GM12878 (cell line): Measurements from ENCODE around the gene CACNA2D1. TPM values are rescaled to one million over a fixed set of nuclear protein-coding genes. Genes with fewer than 3 reads are reported as not detected.
A peak's percentile ranks its signal among the peaks of the same experiment; 100 is the strongest.

ENCODE experiments used
- ATAC-seq: fragments of 200-7000 bp; cut with Tn5 transposase; 3 replicates; pipeline ENCODE4 v1.9.1; 2020; ENCODE audit warnings: mild to moderate bottlenecking, moderate library complexity
- BruUV-seq: library from RNA; stranded (reverse); fragments of 400-500 nt; replicated peaks from 2 replicates; lab custom pipeline; 2021; lab: Mats Ljungman, UMichigan
- CTCF ChIA-PET: fragments of 300-600 bp; sonication (Branson Sonifier 250); formaldehyde crosslinking; extraction: SDS; loops from one replicate; lab custom pipeline; 2021; ENCODE audit warnings: inconsistent platforms; lab: Yijun Ruan, JAX
- POLR2A ChIA-PET: fragments of 350-600 bp; formaldehyde crosslinking; extraction: SDS; loops from one replicate; lab custom pipeline; 2021; ENCODE audit warnings: inconsistent platforms; lab: Charles Lee
- RAD21 ChIA-PET: fragments of 300-600 bp; sonication (Branson Sonifier 250); formaldehyde crosslinking; loops from one replicate; lab custom pipeline; 2023; ENCODE audit warnings: antibody characterized with exemption; ENCODE audit not compliant: unreplicated experiment; lab: Charles Lee
- SMC1A ChIA-PET: fragments of 300-600 bp; sonication (Branson Sonifier 250); formaldehyde crosslinking; loops from one replicate; lab custom pipeline; 2023; ENCODE audit not compliant: unreplicated experiment, uncharacterized antibody; lab: Charles Lee
- DNase-seq: peaks from one replicate; pipeline ENCODE4 v3.0.0-alpha.2; 2011; ENCODE audit warnings: low read depth, low spot score
- FAIRE-seq: peaks from 3 replicates; lab custom pipeline; 2011; peaks lifted over from hg19 to GRCh38; lab: Jason Lieb, UNC
- H2AFZ ChIP-seq: 2 replicates; pipeline ENCODE4 v1.6.0; 2011; ENCODE audit warnings: low read depth, low read length, control low read depth; ENCODE audit not compliant: control insufficient read depth
- H3K27ac ChIP-seq: 2 replicates; pipeline ENCODE4 v1.5.1; 2011; ENCODE audit warnings: control low read depth; ENCODE audit not compliant: control insufficient read depth, insufficient read depth
- H3K27me3 ChIP-seq, 2 experiments: replicated peaks in 1 of 2; 2 replicates each; pipeline versions ENCODE4 v1.6.0 to v1.6.1; 2011; ENCODE audit warnings: low read length in 1 of 2; ENCODE audit not compliant: control insufficient read depth in 2 of 2, insufficient read depth in 2 of 2
- H3K36me3 ChIP-seq, 2 experiments: 2 replicates each; pipeline ENCODE4 v1.5.1; 2011; ENCODE audit warnings: low read length in 1 of 2; ENCODE audit not compliant: control insufficient read depth in 2 of 2, insufficient read depth in 2 of 2
- H3K4me1 ChIP-seq: 2 replicates; pipeline ENCODE4 v1.6.1; 2011; ENCODE audit warnings: mild to moderate bottlenecking, low read length, moderate library complexity, mixed read lengths; ENCODE audit not compliant: control insufficient read depth, insufficient read depth
- H3K4me2 ChIP-seq: 2 replicates; pipeline ENCODE4 v1.6.0; 2011; ENCODE audit warnings: control low read depth; ENCODE audit not compliant: control insufficient read depth, insufficient read depth
- H3K4me3 ChIP-seq: fragments of 200-600 bp; sonication (generic); 2 replicates; pipeline ENCODE4 v1.5.1; 2016
- H3K79me2 ChIP-seq: 2 replicates; pipeline ENCODE4 v1.6.0; 2011; ENCODE audit warnings: low read length; ENCODE audit not compliant: control insufficient read depth, insufficient read depth
- H3K9ac ChIP-seq: 2 replicates; pipeline ENCODE4 v1.8.0; 2011; ENCODE audit warnings: low read length, control low read depth, mixed read lengths; ENCODE audit not compliant: control insufficient read depth, insufficient read depth
- H3K9me3 ChIP-seq: replicated peaks from 3 replicates; pipeline ENCODE4 v1.5.1; 2011; ENCODE audit warnings: mild to moderate bottlenecking, low read length; ENCODE audit not compliant: control insufficient read depth, insufficient read depth
- H4K20me1 ChIP-seq: 2 replicates; pipeline ENCODE4 v1.6.0; 2011; ENCODE audit not compliant: control insufficient read depth, insufficient read depth
- CBX5 ChIP-seq: sonication (generic); IDR thresholded peaks from 2 replicates; pipeline ENCODE4 v1.6.1; 2016; ENCODE audit warnings: low read depth, moderate library complexity, mild to moderate bottlenecking, inconsistent platforms
- DPF2 ChIP-seq: fragments of 450-650 bp; IDR thresholded peaks from 2 replicates; pipeline ENCODE4 v1.6.1; 2017; ENCODE audit warnings: mild to moderate bottlenecking
- ESRRA ChIP-seq: IDR thresholded peaks from 2 replicates; pipeline ENCODE4 v1.6.1; 2012; ENCODE audit warnings: mild to moderate bottlenecking, low read length, improper control_type of control experiment
- GABPA ChIP-seq: IDR thresholded peaks from 2 replicates; pipeline ENCODE4 v1.6.1; 2014; ENCODE audit warnings: antibody characterized with exemption, low read depth, mild to moderate bottlenecking, inconsistent platforms
- KDM1A ChIP-seq: fragments of 200-600 bp; sonication (generic); IDR thresholded peaks from 2 replicates; pipeline ENCODE4 v1.6.1; 2016; ENCODE audit warnings: borderline replicate concordance
- MTA2 ChIP-seq: fragments of 450-650 bp; IDR thresholded peaks from 2 replicates; pipeline ENCODE4 v1.6.1; 2016; ENCODE audit warnings: low read depth, mild to moderate bottlenecking, moderate library complexity
- PAX5 ChIP-seq: IDR thresholded peaks from 2 replicates; pipeline ENCODE4 v1.6.1; 2011; ENCODE audit warnings: low read depth, low read length, borderline replicate concordance
- SPI1 ChIP-seq: IDR thresholded peaks from 2 replicates; pipeline ENCODE4 v1.6.1; 2011; ENCODE audit warnings: low read depth, mild to moderate bottlenecking, low read length, moderate library complexity, borderline replicate concordance; ENCODE audit not compliant: insufficient read depth
- WGBS: methylation state at CpG from one replicate; pipeline ENCODE4 v1.1.6; 2016; ENCODE audit warnings: low lambda C conversion rate; ENCODE audit not compliant: insufficient replicate concordance, insufficient coverage; ENCODE audit errors: missing lambda C conversion rate; 5-methylcytosine and 5-hydroxymethylcytosine counted together
- in situ Hi-C: fragments of 300-500 bp; cut with MboI; formaldehyde crosslinking; loops from 9 replicates; pipeline ENCODE4 v1.14.3; 2018; ENCODE audit warnings: mixed read lengths
- intact Hi-C: fragments of 100-400 bp; cut with micrococcal nuclease; formaldehyde crosslinking; loops from one replicate; pipeline ENCODE4 v1.14.2; 2022; ENCODE audit not compliant: unreplicated experiment
- polyA plus RNA-seq, 11 experiments: library from polyadenylated mRNA; depleted of rRNA in 4 of 11; unstranded in 6 of 11; stranded (reverse) in 5 of 11; fragments of >200 nt; fragmentation: Nextera tagmentation in 4 of 11; fragmentation: Illumina TruSeq in 1 of 11; extraction: Ambion mirVana in 4 of 11; extraction: Trizol in 1 of 11; gene quantifications; 1 replicate in 1 of 11; 2 replicates in 10 of 11; pipeline versions ENCODE4 v1.2.1 to v1.2.3, GENCODE V29; 2011 to 2016; ENCODE audit warnings: inconsistent platforms in 2 of 11, missing spikeins in 2 of 11, low read depth in 1 of 11
- total RNA-seq, 4 experiments: library from RNA; depleted of rRNA in 3 of 4; stranded (reverse); fragments of >200 nt in 3 of 4; fragmentation: Illumina TruSeq in 1 of 4; extraction: Trizol in 1 of 4; gene quantifications; 2 replicates each; pipeline versions ENCODE4 v1.2.1 to v1.2.3, GENCODE V29; 2013 to 2021
- TF ChIP-seq, protein P1 (sequence below): IDR thresholded peaks from 2 replicates; pipeline ENCODE4 v1.6.1; 2012; ENCODE audit warnings: improper control_type of control experiment, low read depth, low read length; ENCODE audit not compliant: insufficient replicate concordance
- TF ChIP-seq, protein P2 (sequence below): fragments of 450-650 bp; IDR thresholded peaks from 2 replicates; pipeline ENCODE4 v1.6.1; 2017; ENCODE audit warnings: mild to moderate bottlenecking
- TF ChIP-seq, protein P3 (sequence below): fragments of 450-650 bp; IDR thresholded peaks from 2 replicates; pipeline ENCODE4 v1.6.1; 2017; ENCODE audit warnings: low read depth, mild to moderate bottlenecking, moderate library complexity

CACNA2D1 gene
- total and polyA plus RNA-seq, 10 of the 15 experiments (the other 5 are each of a cell fraction or from before 2014, with no cell fraction given): 0.14 to 14.8 (median 0.97) TPM

DNA sequence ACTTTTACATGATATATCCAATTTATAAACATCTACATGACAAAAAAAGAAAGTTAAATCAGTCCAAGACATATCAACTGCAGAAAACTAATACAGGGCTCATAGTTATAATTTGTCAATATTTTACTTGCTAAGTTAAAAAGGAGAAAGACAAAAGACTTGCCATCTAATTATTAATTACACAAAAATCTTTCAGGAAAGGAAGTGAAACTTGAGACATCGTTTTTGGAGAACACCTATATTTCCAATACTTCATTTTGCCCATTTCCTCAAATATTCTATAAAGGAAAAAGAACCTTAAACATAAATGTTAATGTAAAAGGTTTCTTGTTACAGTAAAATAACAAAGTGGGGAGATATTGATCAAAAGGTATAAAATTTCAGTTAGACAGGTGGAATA is 148.7 kb downstream of the CACNA2D1 start:
- SMC1A ChIA-PET: interaction anchor here (0.7 to 2.1 kb wide), 10 partner anchors 13 to 66 kb away, joined by 3 to 11 read pairs (median 3); no protein-coding TSS in a partner anchor
- TF ChIP-seq, protein P1, sequence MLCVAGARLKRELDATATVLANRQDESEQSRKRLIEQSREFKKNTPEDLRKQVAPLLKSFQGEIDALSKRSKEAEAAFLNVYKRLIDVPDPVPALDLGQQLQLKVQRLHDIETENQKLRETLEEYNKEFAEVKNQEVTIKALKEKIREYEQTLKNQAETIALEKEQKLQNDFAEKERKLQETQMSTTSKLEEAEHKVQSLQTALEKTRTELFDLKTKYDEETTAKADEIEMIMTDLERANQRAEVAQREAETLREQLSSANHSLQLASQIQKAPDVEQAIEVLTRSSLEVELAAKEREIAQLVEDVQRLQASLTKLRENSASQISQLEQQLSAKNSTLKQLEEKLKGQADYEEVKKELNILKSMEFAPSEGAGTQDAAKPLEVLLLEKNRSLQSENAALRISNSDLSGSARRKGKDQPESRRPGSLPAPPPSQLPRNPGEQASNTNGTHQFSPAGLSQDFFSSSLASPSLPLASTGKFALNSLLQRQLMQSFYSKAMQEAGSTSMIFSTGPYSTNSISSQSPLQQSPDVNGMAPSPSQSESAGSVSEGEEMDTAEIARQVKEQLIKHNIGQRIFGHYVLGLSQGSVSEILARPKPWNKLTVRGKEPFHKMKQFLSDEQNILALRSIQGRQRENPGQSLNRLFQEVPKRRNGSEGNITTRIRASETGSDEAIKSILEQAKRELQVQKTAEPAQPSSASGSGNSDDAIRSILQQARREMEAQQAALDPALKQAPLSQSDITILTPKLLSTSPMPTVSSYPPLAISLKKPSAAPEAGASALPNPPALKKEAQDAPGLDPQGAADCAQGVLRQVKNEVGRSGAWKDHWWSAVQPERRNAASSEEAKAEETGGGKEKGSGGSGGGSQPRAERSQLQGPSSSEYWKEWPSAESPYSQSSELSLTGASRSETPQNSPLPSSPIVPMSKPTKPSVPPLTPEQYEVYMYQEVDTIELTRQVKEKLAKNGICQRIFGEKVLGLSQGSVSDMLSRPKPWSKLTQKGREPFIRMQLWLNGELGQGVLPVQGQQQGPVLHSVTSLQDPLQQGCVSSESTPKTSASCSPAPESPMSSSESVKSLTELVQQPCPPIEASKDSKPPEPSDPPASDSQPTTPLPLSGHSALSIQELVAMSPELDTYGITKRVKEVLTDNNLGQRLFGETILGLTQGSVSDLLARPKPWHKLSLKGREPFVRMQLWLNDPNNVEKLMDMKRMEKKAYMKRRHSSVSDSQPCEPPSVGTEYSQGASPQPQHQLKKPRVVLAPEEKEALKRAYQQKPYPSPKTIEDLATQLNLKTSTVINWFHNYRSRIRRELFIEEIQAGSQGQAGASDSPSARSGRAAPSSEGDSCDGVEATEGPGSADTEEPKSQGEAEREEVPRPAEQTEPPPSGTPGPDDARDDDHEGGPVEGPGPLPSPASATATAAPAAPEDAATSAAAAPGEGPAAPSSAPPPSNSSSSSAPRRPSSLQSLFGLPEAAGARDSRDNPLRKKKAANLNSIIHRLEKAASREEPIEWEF: peak; percentile 73
- peak; percentile 56; the same call in 1 of the 2 replicates for TF ChIP-seq DPF2
- no peak for TF ChIP-seq KDM1A
- TF ChIP-seq CBX5: no peak
- TF ChIP-seq, protein P2, sequence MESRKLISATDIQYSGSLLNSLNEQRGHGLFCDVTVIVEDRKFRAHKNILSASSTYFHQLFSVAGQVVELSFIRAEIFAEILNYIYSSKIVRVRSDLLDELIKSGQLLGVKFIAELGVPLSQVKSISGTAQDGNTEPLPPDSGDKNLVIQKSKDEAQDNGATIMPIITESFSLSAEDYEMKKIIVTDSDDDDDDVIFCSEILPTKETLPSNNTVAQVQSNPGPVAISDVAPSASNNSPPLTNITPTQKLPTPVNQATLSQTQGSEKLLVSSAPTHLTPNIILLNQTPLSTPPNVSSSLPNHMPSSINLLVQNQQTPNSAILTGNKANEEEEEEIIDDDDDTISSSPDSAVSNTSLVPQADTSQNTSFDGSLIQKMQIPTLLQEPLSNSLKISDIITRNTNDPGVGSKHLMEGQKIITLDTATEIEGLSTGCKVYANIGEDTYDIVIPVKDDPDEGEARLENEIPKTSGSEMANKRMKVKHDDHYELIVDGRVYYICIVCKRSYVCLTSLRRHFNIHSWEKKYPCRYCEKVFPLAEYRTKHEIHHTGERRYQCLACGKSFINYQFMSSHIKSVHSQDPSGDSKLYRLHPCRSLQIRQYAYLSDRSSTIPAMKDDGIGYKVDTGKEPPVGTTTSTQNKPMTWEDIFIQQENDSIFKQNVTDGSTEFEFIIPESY: no peak
- TF ChIP-seq, protein P3, sequence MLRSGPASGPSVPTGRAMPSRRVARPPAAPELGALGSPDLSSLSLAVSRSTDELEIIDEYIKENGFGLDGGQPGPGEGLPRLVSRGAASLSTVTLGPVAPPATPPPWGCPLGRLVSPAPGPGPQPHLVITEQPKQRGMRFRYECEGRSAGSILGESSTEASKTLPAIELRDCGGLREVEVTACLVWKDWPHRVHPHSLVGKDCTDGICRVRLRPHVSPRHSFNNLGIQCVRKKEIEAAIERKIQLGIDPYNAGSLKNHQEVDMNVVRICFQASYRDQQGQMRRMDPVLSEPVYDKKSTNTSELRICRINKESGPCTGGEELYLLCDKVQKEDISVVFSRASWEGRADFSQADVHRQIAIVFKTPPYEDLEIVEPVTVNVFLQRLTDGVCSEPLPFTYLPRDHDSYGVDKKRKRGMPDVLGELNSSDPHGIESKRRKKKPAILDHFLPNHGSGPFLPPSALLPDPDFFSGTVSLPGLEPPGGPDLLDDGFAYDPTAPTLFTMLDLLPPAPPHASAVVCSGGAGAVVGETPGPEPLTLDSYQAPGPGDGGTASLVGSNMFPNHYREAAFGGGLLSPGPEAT: peak; percentile 82; the same call in 1 of the 2 replicates
- peak; percentile 76; the same call in 1 of the 2 replicates for TF ChIP-seq SPI1
- no peak for TF ChIP-seq PAX5
- TF ChIP-seq MTA2: peak; percentile 59; the same call in 1 of the 2 replicates
- TF ChIP-seq GABPA: no peak
- TF ChIP-seq ESRRA: no peak
- TF ChIP-seq, all 136 proteins: peak for 5
- Histone ChIP-seq H3K36me3 (no peaks in the 10 kb centered on the region), H3K27ac (no peak overlapping the region), H3K79me2 (no peaks in the 10 kb centered on the region), H3K4me2 (no peak overlapping the region), H4K20me1 (no peaks in the 10 kb centered on the region), H2AFZ (no peak overlapping the region), H3K27me3 (no peaks in the 10 kb centered on the region), H3K4me3 (no peak overlapping the region), H3K4me1 (no peaks in the 10 kb centered on the region), H3K9me3 (no peaks in the 10 kb centered on the region), H3K9ac (no peak overlapping the region)
- WGBS: 0% methylated on average over 1 of the region's 1 CpG
- BruUV-seq: no TSS peak
- FAIRE-seq (no peak), DNase-seq (no peak), ATAC-seq (peak; percentile 14; the same call in 2 of the 3 replicates)
- CTCF ChIA-PET: interaction anchor here (1.2 kb wide), 1 partner anchor 17 kb away, joined by 4 read pairs; no protein-coding TSS in a partner anchor
- POLR2A ChIA-PET: interaction anchor here (1.0 to 1.3 kb wide), 3 partner anchors 14 to 64 kb away, joined by 3 to 5 read pairs (median 5); no protein-coding TSS in a partner anchor
- in situ Hi-C loops: no loop called here
- RAD21 ChIA-PET: interaction anchor here (1.0 to 1.9 kb wide), 3 partner anchors 51 to 83 kb away, joined by 3 to 4 read pairs (median 4); no protein-coding TSS in a partner anchor
- intact Hi-C loops: loop anchor here (10.0 kb wide), 1 partner anchor 240 kb away; no protein-coding TSS in a partner anchor
